A673 (cell line): ENCODE data around the gene FAM234B. TPM values are rescaled to one million over a fixed set of nuclear protein-coding genes. Genes with fewer than 3 reads are reported as not detected.

ENCODE experiments used
- BruUV-seq: library from RNA; stranded (reverse); fragments of 400-500 nt; replicated peaks from 2 replicates; lab custom pipeline; 2021; lab: Mats Ljungman, UMichigan
- CTCF ChIA-PET: fragments of 300-600 bp; sonication (Branson Sonifier 250); formaldehyde crosslinking; loops from one replicate; lab custom pipeline; 2022; ENCODE audit warnings: antibody characterized with exemption; lab: Charles Lee
- POLR2A ChIA-PET: fragments of 300-600 bp; sonication (Branson Sonifier 250); formaldehyde crosslinking; loops from one replicate; lab custom pipeline; 2022; ENCODE audit warnings: antibody characterized with exemption; ENCODE audit not compliant: low non-redundant PET; lab: Charles Lee
- DNase-seq: peaks from one replicate; pipeline ENCODE4 v3.0.0-alpha.2; 2015; ENCODE audit warnings: low spot score
- H3K27ac ChIP-seq: fragments of 200-600 bp; sonication (generic); 2 replicates; pipeline ENCODE4 v1.5.1; 2016; ENCODE audit warnings: mixed run types, low read depth, mild to moderate bottlenecking, mixed read lengths, antibody characterized with exemption, low read length; ENCODE audit not compliant: poor library complexity, severe bottlenecking
- H3K27me3 ChIP-seq: fragments of 200-600 bp; sonication (generic); replicated peaks from 2 replicates; pipeline ENCODE4 v1.6.1; 2017; ENCODE audit warnings: mixed run types, low read depth, mild to moderate bottlenecking, mixed read lengths, antibody characterized with exemption, low read length; ENCODE audit not compliant: insufficient read depth, poor library complexity
- H3K36me3 ChIP-seq: fragments of 200-600 bp; sonication (generic); 2 replicates; pipeline ENCODE4 v1.6.1; 2016; ENCODE audit warnings: mixed run types, mild to moderate bottlenecking, mixed read lengths, antibody characterized with exemption, low read length; ENCODE audit not compliant: insufficient read depth, poor library complexity, severe bottlenecking
- H3K4me1 ChIP-seq: fragments of 200-600 bp; sonication (generic); 2 replicates; pipeline ENCODE4 v1.6.1; 2017; ENCODE audit warnings: mixed run types, mild to moderate bottlenecking, mixed read lengths, antibody characterized with exemption, low read length; ENCODE audit not compliant: insufficient read depth, poor library complexity, severe bottlenecking
- H3K4me3 ChIP-seq: fragments of 200-600 bp; sonication (generic); 2 replicates; pipeline ENCODE4 v1.5.1; 2016; ENCODE audit warnings: low read depth, mixed run types, mild to moderate bottlenecking, mixed read lengths, low read length; ENCODE audit not compliant: poor library complexity, severe bottlenecking
- H3K9me3 ChIP-seq: fragments of 200-600 bp; sonication (generic); 2 replicates; pipeline ENCODE4 v1.6.1; 2016; ENCODE audit warnings: mixed run types, low read depth, mild to moderate bottlenecking, mixed read lengths, antibody characterized with exemption, low read length; ENCODE audit not compliant: poor library complexity, severe bottlenecking
- EZH2 ChIP-seq: fragments of 200-600 bp; sonication (generic); IDR thresholded peaks from 2 replicates; pipeline ENCODE4 v1.6.1; 2017; ENCODE audit warnings: borderline replicate concordance, low read depth, mild to moderate bottlenecking, mixed read lengths, antibody characterized with exemption, low read length; ENCODE audit not compliant: poor library complexity, severe bottlenecking
- intact Hi-C: fragments of 100-400 bp; cut with micrococcal nuclease; formaldehyde crosslinking; loops from one replicate; pipeline ENCODE4 v1.10.0; 2022; ENCODE audit not compliant: unreplicated experiment
- total RNA-seq: library from RNA; stranded (reverse); gene quantifications from 2 replicates; pipeline ENCODE4 v1.2.3, GENCODE V29; 2021
- TF ChIP-seq, protein P1 (sequence below): fragments of 300-800, 200-600 bp; sonication (generic); conservative IDR thresholded peaks from 2 replicates; pipeline ENCODE4 v1.5.1; 2017; ENCODE audit warnings: low read depth, mild to moderate bottlenecking, antibody characterized with exemption, low read length, moderate library complexity, mixed read lengths

Gene FAM234B
- total RNA-seq, 1 experiment from 2014 or later, result 11.8 TPM

- Histone ChIP-seq H3K4me3 (no peak overlapping the region), H3K4me1 (no peaks in the 10 kb centered on the region), H3K27ac (no peak overlapping the region), H3K36me3 (no peaks in the 10 kb centered on the region), H3K27me3 (no peaks in the 10 kb centered on the region), H3K9me3 (no peaks in the 10 kb centered on the region)
- no TSS peak for BruUV-seq
- ChIA-PET CTCF (no interaction called here), POLR2A (no interaction called here)
- TF ChIP-seq EZH2, result no peak
- TF ChIP-seq, protein P1, sequence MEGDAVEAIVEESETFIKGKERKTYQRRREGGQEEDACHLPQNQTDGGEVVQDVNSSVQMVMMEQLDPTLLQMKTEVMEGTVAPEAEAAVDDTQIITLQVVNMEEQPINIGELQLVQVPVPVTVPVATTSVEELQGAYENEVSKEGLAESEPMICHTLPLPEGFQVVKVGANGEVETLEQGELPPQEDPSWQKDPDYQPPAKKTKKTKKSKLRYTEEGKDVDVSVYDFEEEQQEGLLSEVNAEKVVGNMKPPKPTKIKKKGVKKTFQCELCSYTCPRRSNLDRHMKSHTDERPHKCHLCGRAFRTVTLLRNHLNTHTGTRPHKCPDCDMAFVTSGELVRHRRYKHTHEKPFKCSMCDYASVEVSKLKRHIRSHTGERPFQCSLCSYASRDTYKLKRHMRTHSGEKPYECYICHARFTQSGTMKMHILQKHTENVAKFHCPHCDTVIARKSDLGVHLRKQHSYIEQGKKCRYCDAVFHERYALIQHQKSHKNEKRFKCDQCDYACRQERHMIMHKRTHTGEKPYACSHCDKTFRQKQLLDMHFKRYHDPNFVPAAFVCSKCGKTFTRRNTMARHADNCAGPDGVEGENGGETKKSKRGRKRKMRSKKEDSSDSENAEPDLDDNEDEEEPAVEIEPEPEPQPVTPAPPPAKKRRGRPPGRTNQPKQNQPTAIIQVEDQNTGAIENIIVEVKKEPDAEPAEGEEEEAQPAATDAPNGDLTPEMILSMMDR, result no peak
- intact Hi-C loops, result no loop called here
- DNase-seq, result no peak
Observed at GRCh38 chr12:13024531-13024916, 19.7 kb upstream of the FAM234B start.

DNA sequence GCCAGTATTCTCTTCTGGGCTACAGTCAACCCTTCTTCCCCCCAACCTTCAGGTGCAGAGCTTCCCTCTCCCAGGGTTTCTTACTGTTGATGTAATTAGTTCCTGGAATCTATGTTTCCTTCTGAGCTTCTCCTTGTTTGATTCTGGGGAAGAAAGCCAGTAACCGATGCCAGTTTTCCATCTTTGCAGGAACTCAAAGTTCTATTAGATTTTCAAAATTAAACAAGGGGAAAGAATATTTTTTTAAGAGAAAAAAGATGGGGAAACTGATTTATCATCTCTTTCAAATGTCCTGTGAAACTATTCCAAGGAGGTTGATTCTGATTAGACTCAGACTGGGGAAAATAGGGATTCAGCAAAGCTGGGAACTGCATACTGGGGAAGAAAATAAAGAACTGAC, 17.9 kb upstream of the FAM234B start:
- no peaks in the 10 kb centered on the region for H3K9me3 ChIP-seq
- DNase-seq, result no peak
- no peaks in the 10 kb centered on the region for H3K27me3 ChIP-seq
- H3K4me3 ChIP-seq, result no peak overlapping the region
- H3K27ac ChIP-seq, result no peak overlapping the region
- CTCF ChIA-PET, result no interaction called here
- H3K4me1 ChIP-seq, result no peaks in the 10 kb centered on the region
- BruUV-seq, result no TSS peak
- H3K36me3 ChIP-seq, result no peaks in the 10 kb centered on the region
- no peak for TF ChIP-seq EZH2
- TF ChIP-seq, protein P1, result no peak
- intact Hi-C loops, result no loop called here
- POLR2A ChIA-PET, result no interaction called here

DNA sequence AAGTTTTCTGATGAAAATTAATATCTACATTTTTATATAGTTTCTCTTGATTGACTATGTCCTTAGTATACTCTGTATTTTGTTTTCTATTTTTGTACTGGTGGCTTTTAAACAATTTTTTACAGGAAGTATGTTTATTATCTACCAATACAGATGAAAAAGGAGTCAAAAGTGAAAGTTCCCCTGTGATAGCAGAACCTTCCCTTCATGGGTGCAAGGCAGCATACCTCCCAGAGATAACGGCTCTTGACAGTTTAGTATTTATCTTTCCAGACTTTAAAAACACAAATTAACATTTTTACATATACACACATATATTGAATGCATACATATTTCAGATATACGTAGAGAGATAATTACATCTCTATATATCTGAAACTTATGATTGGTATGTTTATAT, 17.1 kb upstream of the FAM234B start:
- Histone ChIP-seq H3K27me3 (no peaks in the 10 kb centered on the region), H3K4me1 (no peaks in the 10 kb centered on the region), H3K4me3 (no peak overlapping the region), H3K9me3 (no peaks in the 10 kb centered on the region), H3K27ac (no peak overlapping the region), H3K36me3 (no peaks in the 10 kb centered on the region)
- no peak for DNase-seq
- TF ChIP-seq, protein P1, result no peak
- TF ChIP-seq EZH2, result no peak
- BruUV-seq, result no TSS peak
- ChIA-PET POLR2A (no interaction called here), CTCF (no interaction called here)
- intact Hi-C loops, result no loop called here
